Measurements from ENCODE around the gene DIPK1A. TPM values are rescaled to one million over a fixed set of nuclear protein-coding genes. Genes with fewer than 3 reads are reported as not detected.

The DIPK1A gene
- total RNA-seq, 1 experiment from 2014 or later: 2.3 TPM

- Histone ChIP-seq H3K4me3 (ENCODE audit: low read depth, low read length) (no peak overlapping the region), H3K27me3 (replicated peaks; ENCODE audit: control insufficient read depth, insufficient read depth, low read length) (no peaks in the 10 kb centered on the region), H3K36me3 (ENCODE audit: control insufficient read depth, insufficient read depth, low read length) (no peaks in the 10 kb centered on the region), H3K9me3 (no peaks in the 10 kb centered on the region), H3K4me1 (peaks cover 10% of the 10 kb centered on the region)
- Mint-ChIP-seq H3K36me3 (ENCODE audit: insufficient read depth, unreplicated experiment) (peaks cover 6% of the 10 kb centered on the region), H3K27ac (ENCODE audit: unreplicated experiment) (peak overlapping the region; percentile 83), H3K4me3 (ENCODE audit: unreplicated experiment) (peak overlapping the region; percentile 45), H3K4me1 (ENCODE audit: low read depth, unreplicated experiment) (peaks cover 14% of the 10 kb centered on the region), H3K9me3 (ENCODE audit: unreplicated experiment) (peaks cover 10% of the 10 kb centered on the region), H3K27me3 (ENCODE audit: insufficient read depth, unreplicated experiment) (no peaks in the 10 kb centered on the region)
- CTCF ChIA-PET: interaction anchor here (0.8 kb wide), 1 partner anchor 193 kb away, joined by 3 read pairs; no protein-coding TSS in a partner anchor
- POLR2A ChIA-PET: no interaction called here
- TF ChIP-seq, protein P1, sequence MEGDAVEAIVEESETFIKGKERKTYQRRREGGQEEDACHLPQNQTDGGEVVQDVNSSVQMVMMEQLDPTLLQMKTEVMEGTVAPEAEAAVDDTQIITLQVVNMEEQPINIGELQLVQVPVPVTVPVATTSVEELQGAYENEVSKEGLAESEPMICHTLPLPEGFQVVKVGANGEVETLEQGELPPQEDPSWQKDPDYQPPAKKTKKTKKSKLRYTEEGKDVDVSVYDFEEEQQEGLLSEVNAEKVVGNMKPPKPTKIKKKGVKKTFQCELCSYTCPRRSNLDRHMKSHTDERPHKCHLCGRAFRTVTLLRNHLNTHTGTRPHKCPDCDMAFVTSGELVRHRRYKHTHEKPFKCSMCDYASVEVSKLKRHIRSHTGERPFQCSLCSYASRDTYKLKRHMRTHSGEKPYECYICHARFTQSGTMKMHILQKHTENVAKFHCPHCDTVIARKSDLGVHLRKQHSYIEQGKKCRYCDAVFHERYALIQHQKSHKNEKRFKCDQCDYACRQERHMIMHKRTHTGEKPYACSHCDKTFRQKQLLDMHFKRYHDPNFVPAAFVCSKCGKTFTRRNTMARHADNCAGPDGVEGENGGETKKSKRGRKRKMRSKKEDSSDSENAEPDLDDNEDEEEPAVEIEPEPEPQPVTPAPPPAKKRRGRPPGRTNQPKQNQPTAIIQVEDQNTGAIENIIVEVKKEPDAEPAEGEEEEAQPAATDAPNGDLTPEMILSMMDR (IDR thresholded peaks at IDR 0.05; ENCODE audit: insufficient read depth in 1 of 2, low read depth in 1 of 2, low read length in 1 of 2, severe bottlenecking in 1 of 2, unreplicated experiment in 1 of 2): no peak
- intact Hi-C loops (cut with micrococcal nuclease; ENCODE audit: unreplicated experiment): loop anchor here (1.0 kb wide), 1 partner anchor 46 kb away; no protein-coding TSS in a partner anchor
- no TSS peak for BruUV-seq (replicated peaks)
- DNase-seq: peak; percentile 67 to 82
Measured at GRCh38 chr1:92886886-92887419, 74.3 kb downstream of the DIPK1A start.

DNA sequence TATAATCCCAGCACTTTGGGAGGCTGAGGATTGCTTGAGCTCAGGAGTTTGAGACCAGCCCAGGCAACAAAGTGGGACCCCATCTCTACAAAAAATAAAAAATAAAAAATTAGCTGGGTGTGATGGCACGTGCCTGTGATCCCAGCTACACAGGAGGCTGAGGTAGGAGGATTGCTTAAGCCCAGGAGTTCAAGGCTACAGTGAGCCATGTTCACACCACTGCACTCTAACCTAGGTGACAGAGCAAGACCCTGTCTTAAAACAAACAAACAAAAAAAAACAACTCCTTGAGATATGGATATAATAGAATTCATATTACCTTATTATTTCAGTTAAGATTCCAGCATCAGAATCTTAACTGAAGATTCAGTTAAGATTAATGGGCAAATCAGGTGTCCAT is 77.1 kb downstream of the DIPK1A start:
- intact Hi-C loops (cut with micrococcal nuclease; ENCODE audit: unreplicated experiment): no loop called here
- TF ChIP-seq, protein P1 (IDR thresholded peaks at IDR 0.05; ENCODE audit: insufficient read depth in 1 of 2, low read depth in 1 of 2, low read length in 1 of 2, severe bottlenecking in 1 of 2, unreplicated experiment in 1 of 2): no peak
- Histone ChIP-seq H3K27me3 (replicated peaks; ENCODE audit: control insufficient read depth, insufficient read depth, low read length) (no peaks in the 10 kb centered on the region), H3K4me3 (ENCODE audit: low read depth, low read length) (no peak overlapping the region), H3K9me3 (no peaks in the 10 kb centered on the region), H3K4me1 (peaks cover 10% of the 10 kb centered on the region), H3K36me3 (ENCODE audit: control insufficient read depth, insufficient read depth, low read length) (no peaks in the 10 kb centered on the region)
- no TSS peak for BruUV-seq (replicated peaks)
- Mint-ChIP-seq H3K36me3 (ENCODE audit: insufficient read depth, unreplicated experiment) (peaks cover 6% of the 10 kb centered on the region), H3K27ac (ENCODE audit: unreplicated experiment) (no peak overlapping the region), H3K27me3 (ENCODE audit: insufficient read depth, unreplicated experiment) (no peaks in the 10 kb centered on the region), H3K4me1 (ENCODE audit: low read depth, unreplicated experiment) (peaks cover 14% of the 10 kb centered on the region), H3K9me3 (ENCODE audit: unreplicated experiment) (peaks cover 9% of the 10 kb centered on the region), H3K4me3 (ENCODE audit: unreplicated experiment) (no peak overlapping the region)
- POLR2A ChIA-PET: no interaction called here
- CTCF ChIA-PET: no interaction called here
- DNase-seq: no peak

GRCh38 chr1:92883297-92883696 is 78.0 kb downstream of the DIPK1A start:
- H3K36me3 ChIP-seq (ENCODE audit: control insufficient read depth, insufficient read depth, low read length): no peaks in the 10 kb centered on the region
- Mint-ChIP-seq H3K4me3 (ENCODE audit: unreplicated experiment) (no peak overlapping the region), H3K27me3 (ENCODE audit: insufficient read depth, unreplicated experiment) (no peaks in the 10 kb centered on the region), H3K9me3 (ENCODE audit: unreplicated experiment) (no peaks in the 10 kb centered on the region), H3K4me1 (ENCODE audit: low read depth, unreplicated experiment) (peaks cover 13% of the 10 kb centered on the region), H3K27ac (ENCODE audit: unreplicated experiment) (no peak overlapping the region), H3K36me3 (ENCODE audit: insufficient read depth, unreplicated experiment) (no peaks in the 10 kb centered on the region)
- CTCF ChIA-PET: no interaction called here
- H3K27me3 ChIP-seq (replicated peaks; ENCODE audit: control insufficient read depth, insufficient read depth, low read length): no peaks in the 10 kb centered on the region
- no peak for DNase-seq
- intact Hi-C loops (cut with micrococcal nuclease; ENCODE audit: unreplicated experiment): no loop called here
- POLR2A ChIA-PET: no interaction called here
- peaks cover 10% of the 10 kb centered on the region for H3K4me1 ChIP-seq
- BruUV-seq (replicated peaks): no TSS peak
- TF ChIP-seq, protein P1 (IDR thresholded peaks at IDR 0.05; ENCODE audit: insufficient read depth in 1 of 2, low read depth in 1 of 2, low read length in 1 of 2, severe bottlenecking in 1 of 2, unreplicated experiment in 1 of 2): no peak
- H3K9me3 ChIP-seq: no peaks in the 10 kb centered on the region
- no peak overlapping the region for H3K4me3 ChIP-seq (ENCODE audit: low read depth, low read length)
